SK-N-SH treated with all-trans-retinoic acid at 6 μM for 48 hours (cell line): ENCODE measurements around the gene MAP7D2.

Experiments used
- ATAC-seq: fragments of 200-7000 bp; cut with Tn5 transposase; 3 replicates; pipeline ENCODE4 v1.9.1; 2020; ENCODE audit warnings: mild to moderate bottlenecking, moderate library complexity
- ARNTL ChIP-seq: fragments of 450-650 bp; formaldehyde crosslinking; IDR thresholded peaks from 2 replicates; pipeline ENCODE4 v1.5.0; 2020; ENCODE audit warnings: low read depth, mild to moderate bottlenecking, moderate library complexity, borderline replicate concordance
- BACH2 ChIP-seq: fragments of 250-450 bp; sonication (Bioruptor Pico); IDR thresholded peaks from 2 replicates; pipeline ENCODE4 v1.9.0; 2021; ENCODE audit warnings: mild to moderate bottlenecking, borderline replicate concordance
- CREB5 ChIP-seq: fragments of 250-450 bp; sonication (Bioruptor Pico); IDR thresholded peaks from 2 replicates; pipeline ENCODE4 v1.5.1; 2020; ENCODE audit warnings: low read depth, mild to moderate bottlenecking, moderate library complexity
- CSDC2 ChIP-seq: fragments of 250-450 bp; sonication (Bioruptor Pico); IDR thresholded peaks from 2 replicates; pipeline ENCODE4 v1.5.0; 2020; ENCODE audit warnings: mild to moderate bottlenecking, moderate library complexity
- ESRRG ChIP-seq: fragments of 250-450 bp; sonication (Bioruptor Pico); IDR thresholded peaks from 2 replicates; pipeline ENCODE4 v1.6.1; 2021; ENCODE audit warnings: mild to moderate bottlenecking
- GLIS3 ChIP-seq: fragments of 250-450 bp; sonication (Bioruptor Pico); IDR thresholded peaks from 2 replicates; pipeline ENCODE4 v1.5.0; 2020; ENCODE audit warnings: mild to moderate bottlenecking, moderate library complexity
- ISL1 ChIP-seq: fragments of 250-450 bp; sonication (Bioruptor Pico); IDR thresholded peaks from 2 replicates; pipeline ENCODE4 v2.1.2; 2022; ENCODE audit warnings: mild to moderate bottlenecking, moderate library complexity
- OSR1 ChIP-seq: fragments of 250-450 bp; sonication (Bioruptor Pico); IDR thresholded peaks from 2 replicates; pipeline ENCODE4 v1.8.0; 2022; ENCODE audit warnings: moderate library complexity, mild to moderate bottlenecking, inconsistent platforms
- PPARA ChIP-seq: fragments of 250-450 bp; sonication (Bioruptor Pico); IDR thresholded peaks from 2 replicates; pipeline ENCODE4 v1.5.0; 2020; ENCODE audit warnings: mild to moderate bottlenecking, borderline replicate concordance
- RARB ChIP-seq: fragments of 250-450 bp; sonication (Bioruptor Pico); IDR thresholded peaks from 2 replicates; pipeline ENCODE4 v1.8.0; 2021; ENCODE audit warnings: mild to moderate bottlenecking, moderate library complexity
- SNAI2 ChIP-seq: fragments of 250-450 bp; sonication (Bioruptor Pico); IDR thresholded peaks from 2 replicates; pipeline ENCODE4 v1.5.0; 2020; ENCODE audit warnings: mild to moderate bottlenecking, moderate library complexity
- TCF4 ChIP-seq: fragments of 250-450 bp; sonication (Bioruptor Pico); IDR thresholded peaks from 2 replicates; pipeline ENCODE4 v1.8.0; 2021; ENCODE audit warnings: mild to moderate bottlenecking, moderate library complexity, borderline replicate concordance
- TOX ChIP-seq: fragments of 250-450 bp; sonication (Bioruptor Pico); IDR thresholded peaks from 2 replicates; pipeline ENCODE4 v1.8.0; 2021; ENCODE audit warnings: mild to moderate bottlenecking, moderate library complexity, borderline replicate concordance
- ZC3H10 ChIP-seq: fragments of 250-450 bp; sonication (Bioruptor Pico); IDR thresholded peaks from 2 replicates; pipeline ENCODE4 v1.5.1; 2021; ENCODE audit warnings: mild to moderate bottlenecking, moderate library complexity
- ZFP3 ChIP-seq: fragments of 250-450 bp; sonication (Bioruptor Pico); IDR thresholded peaks from 2 replicates; pipeline ENCODE4 v1.5.0; 2020; ENCODE audit warnings: mild to moderate bottlenecking, moderate library complexity
- ZFP30 ChIP-seq: fragments of 450-650 bp; formaldehyde crosslinking; IDR thresholded peaks from 2 replicates; pipeline ENCODE4 v1.5.0; 2022; ENCODE audit warnings: mild to moderate bottlenecking, moderate library complexity
- ZNF70 ChIP-seq: fragments of 450-650 bp; formaldehyde crosslinking; IDR thresholded peaks from 2 replicates; pipeline ENCODE4 v1.5.0; 2020; ENCODE audit warnings: mild to moderate bottlenecking, moderate library complexity
- ZNF8 ChIP-seq: fragments of 450-650 bp; formaldehyde crosslinking; IDR thresholded peaks from 2 replicates; pipeline ENCODE4 v1.5.0; 2020; ENCODE audit warnings: mild to moderate bottlenecking, moderate library complexity
- TF ChIP-seq, protein P1 (sequence below): fragments of 250-450 bp; sonication (Bioruptor Pico); IDR thresholded peaks from 2 replicates; pipeline ENCODE4 v1.5.0; 2020; ENCODE audit warnings: mild to moderate bottlenecking, moderate library complexity
- TF ChIP-seq, protein P2 (sequence below): fragments of 250-450 bp; sonication (Bioruptor Pico); IDR thresholded peaks from 2 replicates; pipeline ENCODE4 v1.5.1; 2021; ENCODE audit warnings: mild to moderate bottlenecking, moderate library complexity
- TF ChIP-seq, protein P3 (sequence below): fragments of 250-450 bp; sonication (Bioruptor Pico); IDR thresholded peaks from 2 replicates; pipeline ENCODE4 v1.8.0; 2021; ENCODE audit warnings: low read depth, mild to moderate bottlenecking, moderate library complexity, borderline replicate concordance

MAP7D2 gene

DNA sequence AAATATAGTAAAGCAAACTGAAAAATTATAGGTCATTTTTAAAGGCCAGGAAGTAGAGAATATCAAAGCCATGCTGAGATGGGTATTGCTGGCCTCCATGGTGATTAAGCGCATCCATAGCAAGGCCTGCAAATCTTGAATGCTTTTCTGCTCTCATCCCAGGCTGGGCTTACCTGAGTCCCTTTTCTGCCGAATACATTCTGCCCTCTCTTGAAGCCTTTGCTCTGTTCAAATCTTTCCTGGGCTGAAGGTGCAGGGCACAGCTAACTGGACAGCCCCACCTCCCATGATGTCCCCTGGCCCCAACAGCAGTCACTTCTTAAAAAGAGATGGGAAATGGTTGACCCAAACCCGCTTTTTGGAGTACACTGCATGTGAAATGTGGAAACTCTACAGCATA lies 35.0 kb upstream of the MAP7D2 start:
- TF ChIP-seq BACH2 (CRISPR knock-in tag) (no peak), ARNTL (CRISPR knock-in tag) (no peak), SNAI2 (CRISPR knock-in tag) (no peak)
- TF ChIP-seq, all 23 proteins: peak for 0
- no peak for ATAC-seq

DNA sequence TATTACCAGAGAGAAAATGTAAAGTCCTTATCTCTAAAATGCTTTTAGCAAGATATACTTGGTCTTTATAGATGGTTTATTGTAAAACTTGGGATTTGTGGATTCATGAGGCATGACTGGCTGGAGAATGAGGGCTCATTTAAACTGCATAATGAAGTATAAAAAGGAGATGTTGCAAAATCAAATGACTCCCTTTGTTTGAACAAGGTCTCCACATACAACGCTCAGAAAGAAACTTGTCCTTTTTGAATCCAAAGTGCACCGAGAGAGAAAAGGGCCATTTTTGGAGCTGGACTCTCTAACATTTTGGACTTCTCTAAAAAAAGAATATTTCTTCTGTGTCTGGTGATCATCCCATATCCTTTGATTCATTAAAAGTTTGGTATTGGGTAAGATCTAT lies 32.6 kb upstream of the MAP7D2 start:
- no peak for TF ChIP-seq GLIS3 (CRISPR knock-in tag)
- no peak for TF ChIP-seq ARNTL (CRISPR knock-in tag)
- no peak for TF ChIP-seq ZNF70 (CRISPR knock-in tag)
- no peak for TF ChIP-seq ZFP30 (CRISPR knock-in tag)
- no peak for TF ChIP-seq PPARA (CRISPR knock-in tag)
- no peak for TF ChIP-seq CREB5
- TF ChIP-seq BACH2 (CRISPR knock-in tag): no peak
- no peak for TF ChIP-seq OSR1 (CRISPR knock-in tag)
- TF ChIP-seq TOX (CRISPR knock-in tag): no peak
- TF ChIP-seq TCF4: no peak
- no peak for TF ChIP-seq RARB
- no peak for TF ChIP-seq ZC3H10 (CRISPR knock-in tag)
- TF ChIP-seq, protein P1, sequence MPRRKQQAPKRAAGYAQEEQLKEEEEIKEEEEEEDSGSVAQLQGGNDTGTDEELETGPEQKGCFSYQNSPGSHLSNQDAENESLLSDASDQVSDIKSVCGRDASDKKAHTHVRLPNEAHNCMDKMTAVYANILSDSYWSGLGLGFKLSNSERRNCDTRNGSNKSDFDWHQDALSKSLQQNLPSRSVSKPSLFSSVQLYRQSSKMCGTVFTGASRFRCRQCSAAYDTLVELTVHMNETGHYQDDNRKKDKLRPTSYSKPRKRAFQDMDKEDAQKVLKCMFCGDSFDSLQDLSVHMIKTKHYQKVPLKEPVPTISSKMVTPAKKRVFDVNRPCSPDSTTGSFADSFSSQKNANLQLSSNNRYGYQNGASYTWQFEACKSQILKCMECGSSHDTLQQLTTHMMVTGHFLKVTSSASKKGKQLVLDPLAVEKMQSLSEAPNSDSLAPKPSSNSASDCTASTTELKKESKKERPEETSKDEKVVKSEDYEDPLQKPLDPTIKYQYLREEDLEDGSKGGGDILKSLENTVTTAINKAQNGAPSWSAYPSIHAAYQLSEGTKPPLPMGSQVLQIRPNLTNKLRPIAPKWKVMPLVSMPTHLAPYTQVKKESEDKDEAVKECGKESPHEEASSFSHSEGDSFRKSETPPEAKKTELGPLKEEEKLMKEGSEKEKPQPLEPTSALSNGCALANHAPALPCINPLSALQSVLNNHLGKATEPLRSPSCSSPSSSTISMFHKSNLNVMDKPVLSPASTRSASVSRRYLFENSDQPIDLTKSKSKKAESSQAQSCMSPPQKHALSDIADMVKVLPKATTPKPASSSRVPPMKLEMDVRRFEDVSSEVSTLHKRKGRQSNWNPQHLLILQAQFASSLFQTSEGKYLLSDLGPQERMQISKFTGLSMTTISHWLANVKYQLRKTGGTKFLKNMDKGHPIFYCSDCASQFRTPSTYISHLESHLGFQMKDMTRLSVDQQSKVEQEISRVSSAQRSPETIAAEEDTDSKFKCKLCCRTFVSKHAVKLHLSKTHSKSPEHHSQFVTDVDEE (CRISPR knock-in tag): no peak
- TF ChIP-seq CSDC2 (CRISPR knock-in tag): no peak
- TF ChIP-seq ESRRG (CRISPR knock-in tag): no peak
- TF ChIP-seq ZFP3 (CRISPR knock-in tag): no peak
- TF ChIP-seq SNAI2 (CRISPR knock-in tag): no peak
- TF ChIP-seq, protein P2, sequence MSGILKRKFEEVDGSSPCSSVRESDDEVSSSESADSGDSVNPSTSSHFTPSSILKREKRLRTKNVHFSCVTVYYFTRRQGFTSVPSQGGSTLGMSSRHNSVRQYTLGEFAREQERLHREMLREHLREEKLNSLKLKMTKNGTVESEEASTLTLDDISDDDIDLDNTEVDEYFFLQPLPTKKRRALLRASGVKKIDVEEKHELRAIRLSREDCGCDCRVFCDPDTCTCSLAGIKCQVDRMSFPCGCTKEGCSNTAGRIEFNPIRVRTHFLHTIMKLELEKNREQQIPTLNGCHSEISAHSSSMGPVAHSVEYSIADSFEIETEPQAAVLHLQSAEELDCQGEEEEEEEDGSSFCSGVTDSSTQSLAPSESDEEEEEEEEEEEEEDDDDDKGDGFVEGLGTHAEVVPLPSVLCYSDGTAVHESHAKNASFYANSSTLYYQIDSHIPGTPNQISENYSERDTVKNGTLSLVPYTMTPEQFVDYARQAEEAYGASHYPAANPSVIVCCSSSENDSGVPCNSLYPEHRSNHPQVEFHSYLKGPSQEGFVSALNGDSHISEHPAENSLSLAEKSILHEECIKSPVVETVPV (CRISPR knock-in tag): no peak
- TF ChIP-seq ZNF8 (CRISPR knock-in tag): no peak
- no peak for ATAC-seq

- TF ChIP-seq CREB5 (no peak), ISL1 (CRISPR knock-in tag) (no peak), OSR1 (CRISPR knock-in tag) (no peak), TOX (CRISPR knock-in tag) (no peak), PPARA (CRISPR knock-in tag) (no peak)
- TF ChIP-seq, protein P3, sequence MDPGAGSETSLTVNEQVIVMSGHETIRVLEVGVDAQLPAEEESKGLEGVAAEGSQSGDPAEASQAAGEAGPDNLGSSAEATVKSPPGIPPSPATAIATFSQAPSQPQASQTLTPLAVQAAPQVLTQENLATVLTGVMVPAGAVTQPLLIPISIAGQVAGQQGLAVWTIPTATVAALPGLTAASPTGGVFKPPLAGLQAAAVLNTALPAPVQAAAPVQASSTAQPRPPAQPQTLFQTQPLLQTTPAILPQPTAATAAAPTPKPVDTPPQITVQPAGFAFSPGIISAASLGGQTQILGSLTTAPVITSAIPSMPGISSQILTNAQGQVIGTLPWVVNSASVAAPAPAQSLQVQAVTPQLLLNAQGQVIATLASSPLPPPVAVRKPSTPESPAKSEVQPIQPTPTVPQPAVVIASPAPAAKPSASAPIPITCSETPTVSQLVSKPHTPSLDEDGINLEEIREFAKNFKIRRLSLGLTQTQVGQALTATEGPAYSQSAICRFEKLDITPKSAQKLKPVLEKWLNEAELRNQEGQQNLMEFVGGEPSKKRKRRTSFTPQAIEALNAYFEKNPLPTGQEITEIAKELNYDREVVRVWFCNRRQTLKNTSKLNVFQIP (CRISPR knock-in tag): no peak
- TF ChIP-seq, protein P1 (CRISPR knock-in tag): no peak
- TF ChIP-seq, protein P2 (CRISPR knock-in tag): no peak
- no peak for ATAC-seq
Observed at GRCh38 chrX:20147561-20147960, 30.9 kb upstream of the MAP7D2 start.
